ENCODE data around the gene C1orf21.

C1orf21 gene

GRCh38 chr1:184621260-184621659, 234.4 kb downstream of the C1orf21 start:
- Histone ChIP-seq H3K4me3 (ENCODE audit: low read depth, low read length) (no peak overlapping the region), H3K36me3 (replicated peaks) (no peaks in the 10 kb centered on the region), H3K27ac (no peak overlapping the region), H3K27me3 (replicated peaks) (no peaks in the 10 kb centered on the region)
- no peak for DNase-seq
- no peak for TF ChIP-seq CTCF (IDR thresholded peaks at IDR 0.05; ENCODE audit: low read depth, low read length, missing control alignments)
- in situ Hi-C loops (cut with HindIII; ENCODE audit: low pct_ligation_motif_present, low sequenced_read_pairs) = no loop called here

GRCh38 chr1:184622136-184622823, 235.5 kb downstream of the C1orf21 start:
- H3K36me3 ChIP-seq (replicated peaks) = no peaks in the 10 kb centered on the region
- H3K4me3 ChIP-seq (ENCODE audit: low read depth, low read length) = no peak overlapping the region
- peak; percentile 67 for DNase-seq
- in situ Hi-C loops (cut with HindIII; ENCODE audit: low pct_ligation_motif_present, low sequenced_read_pairs) = no loop called here
- H3K27me3 ChIP-seq (replicated peaks) = no peaks in the 10 kb centered on the region
- no peak for TF ChIP-seq CTCF (IDR thresholded peaks at IDR 0.05; ENCODE audit: low read depth, low read length, missing control alignments)
- H3K27ac ChIP-seq = no peak overlapping the region

- no peak for DNase-seq
- H3K27ac ChIP-seq = no peak overlapping the region
- no peak overlapping the region for H3K4me3 ChIP-seq (ENCODE audit: low read depth, low read length)
- TF ChIP-seq CTCF (IDR thresholded peaks at IDR 0.05; ENCODE audit: low read depth, low read length, missing control alignments) = no peak
- H3K36me3 ChIP-seq (replicated peaks) = no peaks in the 10 kb centered on the region
- in situ Hi-C loops (cut with HindIII; ENCODE audit: low pct_ligation_motif_present, low sequenced_read_pairs) = no loop called here
- H3K27me3 ChIP-seq (replicated peaks) = no peaks in the 10 kb centered on the region
Measured at GRCh38 chr1:184623404-184623803, 236.6 kb downstream of the C1orf21 start.

- in situ Hi-C loops (cut with HindIII; ENCODE audit: low pct_ligation_motif_present, low sequenced_read_pairs) = no loop called here
- Histone ChIP-seq H3K27ac (no peak overlapping the region), H3K36me3 (replicated peaks) (no peaks in the 10 kb centered on the region), H3K4me3 (ENCODE audit: low read depth, low read length) (no peak overlapping the region), H3K27me3 (replicated peaks) (no peaks in the 10 kb centered on the region)
- no peak for TF ChIP-seq CTCF (IDR thresholded peaks at IDR 0.05; ENCODE audit: low read depth, low read length, missing control alignments)
- no peak for DNase-seq
Measured at GRCh38 chr1:184624051-184624450, 237.2 kb downstream of the C1orf21 start.

- Histone ChIP-seq H3K27ac (no peak overlapping the region), H3K36me3 (replicated peaks) (no peaks in the 10 kb centered on the region), H3K27me3 (replicated peaks) (no peaks in the 10 kb centered on the region), H3K4me3 (ENCODE audit: low read depth, low read length) (no peak overlapping the region)
- in situ Hi-C loops (cut with HindIII; ENCODE audit: low pct_ligation_motif_present, low sequenced_read_pairs) = no loop called here
- no peak for DNase-seq
- TF ChIP-seq CTCF (IDR thresholded peaks at IDR 0.05; ENCODE audit: low read depth, low read length, missing control alignments) = no peak
Measured at GRCh38 chr1:184624626-184625025, 237.8 kb downstream of the C1orf21 start.

- DNase-seq = no peak
- TF ChIP-seq CTCF (IDR thresholded peaks at IDR 0.05; ENCODE audit: low read depth, low read length, missing control alignments) = no peak
Measured at GRCh38 chr1:184625271-184625670, 238.4 kb downstream of the C1orf21 start.

More at GRCh38 chr1:184625271-184625670, 238.4 kb downstream of the C1orf21 start:
- H3K27ac ChIP-seq = no peak overlapping the region
- no peak overlapping the region for H3K4me3 ChIP-seq (ENCODE audit: low read depth, low read length)
- in situ Hi-C loops (cut with HindIII; ENCODE audit: low pct_ligation_motif_present, low sequenced_read_pairs) = no loop called here
- no peaks in the 10 kb centered on the region for H3K27me3 ChIP-seq (replicated peaks)
- no peaks in the 10 kb centered on the region for H3K36me3 ChIP-seq (replicated peaks)

All from brain microvascular endothelial cell (primary cell).